Epithelial cell of proximal tubule (primary cell): ENCODE results near the gene POLQ. TPM values are rescaled to one million over a fixed set of nuclear protein-coding genes. Genes with fewer than 3 reads are reported as not detected.
"Not testable (repeated sequence)": the region's sequence is repeated elsewhere in the genome, so short reads cannot be mapped to it uniquely, and the experiment has no call there.

ENCODE experiments used
- DNase-seq: peaks from one replicate; pipeline ENCODE4 v3.0.0-alpha.2; 2011; ENCODE audit warnings: low read depth
- H3K4me3 ChIP-seq: 2 replicates; pipeline ENCODE4 v1.5.1; 2011; ENCODE audit warnings: low read depth, mild to moderate bottlenecking, low read length
- CTCF ChIP-seq: conservative IDR thresholded peaks from 2 replicates; pipeline ENCODE4 v1.5.1; 2012; ENCODE audit warnings: low read depth, mild to moderate bottlenecking, low read length
- total RNA-seq: library from RNA; depleted of rRNA; stranded (reverse); fragments of >200 nt; gene quantifications from 2 replicates; pipeline ENCODE4 v1.2.3, GENCODE V29; 2015

Gene POLQ
- total RNA-seq, 1 donor from 2014 or later: 9.2 TPM

DNA sequence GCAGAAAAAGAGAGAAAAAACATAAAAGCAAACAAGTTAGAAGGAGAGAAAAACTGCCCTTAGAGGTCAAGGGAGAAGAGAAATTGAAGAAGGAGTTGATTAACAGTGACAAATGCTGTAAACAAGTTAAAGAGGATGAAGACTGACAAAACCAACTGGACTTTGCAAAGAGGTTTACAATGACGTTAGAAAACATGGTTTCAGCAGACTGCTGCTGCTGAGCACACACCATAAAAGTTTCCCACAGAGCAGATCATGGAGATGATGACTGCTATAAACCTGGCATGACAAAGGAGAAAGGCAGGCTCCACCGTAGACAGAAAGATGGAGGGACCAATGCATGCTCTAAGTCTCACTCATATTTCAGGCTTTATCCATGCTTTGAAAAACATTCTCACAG is 78.7 kb downstream of the POLQ start:
- DNase-seq: no peak
- H3K4me3 ChIP-seq: no peak overlapping the region
- no peak for TF ChIP-seq CTCF

- no peak overlapping the region for H3K4me3 ChIP-seq
- no peak for TF ChIP-seq CTCF
- DNase-seq: no peak
Measured at GRCh38 chr3:121463745-121464144, 82.0 kb downstream of the POLQ start.

DNA sequence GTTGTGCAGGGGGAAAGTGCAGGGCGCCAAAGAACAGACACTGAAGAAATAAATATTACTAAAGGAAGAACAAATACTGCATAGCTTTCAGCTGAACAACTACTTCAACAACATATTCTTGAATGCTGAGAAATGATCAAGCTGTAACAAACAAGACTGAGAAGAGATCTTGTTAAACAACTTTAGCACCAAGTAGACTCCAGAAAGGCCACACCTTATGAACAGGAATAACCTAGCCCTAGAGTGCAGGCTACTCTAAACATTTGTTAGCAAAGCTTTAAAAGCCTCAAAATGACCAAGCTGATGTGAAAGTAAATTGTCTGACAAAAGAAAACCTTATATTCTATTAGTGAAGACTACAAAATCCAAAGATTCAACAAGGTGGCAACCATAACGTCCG is 83.2 kb downstream of the POLQ start:
- H3K4me3 ChIP-seq: no peak overlapping the region
- no peak for TF ChIP-seq CTCF
- no peak for DNase-seq

DNA sequence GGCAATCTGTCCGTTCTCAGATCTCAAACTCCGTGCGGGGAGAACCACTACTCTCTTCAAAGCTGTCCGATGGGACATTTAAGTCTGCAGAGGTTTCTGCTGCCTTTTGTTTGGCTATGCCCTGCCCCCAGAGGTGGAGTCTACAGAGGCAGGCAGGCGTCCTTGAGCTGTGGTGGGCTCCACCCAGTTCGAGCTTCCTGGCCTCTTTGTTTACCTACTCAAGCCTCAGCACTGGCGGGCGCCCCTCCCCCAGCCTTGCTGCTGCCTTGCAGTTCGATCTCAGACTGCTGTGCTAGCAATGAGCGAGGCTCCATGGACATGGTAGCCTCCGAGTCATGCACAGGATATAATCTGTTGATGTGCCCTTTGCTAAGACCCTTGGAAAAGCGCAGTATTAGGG is 94.0 kb downstream of the POLQ start:
- DNase-seq: not testable (repeated sequence)

GRCh38 chr3:121443456-121443855 is 102.3 kb downstream of the POLQ start:
- no peak overlapping the region for H3K4me3 ChIP-seq
- DNase-seq: no peak
- TF ChIP-seq CTCF: no peak

More for the DNA sequence above, 94.0 kb downstream of the POLQ start:
- not testable (repeated sequence) for H3K4me3 ChIP-seq

DNA sequence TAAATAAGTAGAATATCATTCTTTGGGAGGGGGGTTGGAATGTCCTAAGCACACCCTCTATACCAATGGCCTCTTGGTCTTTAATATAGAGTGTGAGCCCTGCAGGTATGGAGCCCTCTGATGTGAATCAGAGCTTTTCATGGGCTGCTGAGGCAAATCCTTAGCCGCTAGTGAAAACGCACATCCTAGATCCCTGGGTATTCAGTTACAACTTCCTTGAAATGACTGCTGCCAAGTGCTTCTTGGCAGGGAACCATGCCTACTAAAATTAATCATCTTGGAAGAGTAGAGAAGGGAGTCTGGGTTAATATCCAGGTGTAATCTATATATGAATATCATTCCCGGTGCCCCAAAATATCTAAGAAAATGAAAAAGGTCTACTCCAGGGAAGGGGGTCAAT is 109.1 kb downstream of the POLQ start:
- no peak overlapping the region for H3K4me3 ChIP-seq
- no peak for TF ChIP-seq CTCF
- no peak for DNase-seq

DNA sequence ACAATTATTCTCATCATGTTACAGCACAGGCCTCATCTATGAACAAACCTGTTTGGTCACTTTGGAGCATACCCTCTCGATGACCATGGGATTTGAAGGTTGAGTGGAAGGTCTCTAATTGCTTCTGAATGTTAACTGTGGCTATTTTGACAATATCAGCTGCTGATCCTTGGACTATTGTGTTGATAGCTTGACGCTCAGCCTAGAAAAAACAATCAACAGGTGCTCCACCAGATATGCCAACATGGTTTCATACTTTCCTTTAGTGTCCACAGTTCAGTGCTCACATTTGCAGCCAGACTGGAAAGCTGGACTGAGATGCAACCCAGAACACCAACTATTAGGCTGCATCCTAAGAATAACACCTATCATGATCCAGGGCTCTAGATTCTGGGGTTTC is 109.7 kb downstream of the POLQ start:
- TF ChIP-seq CTCF: no peak
- no peak overlapping the region for H3K4me3 ChIP-seq
- DNase-seq: no peak
